ENCODE measurements around the gene ARPC5L.

DNA sequence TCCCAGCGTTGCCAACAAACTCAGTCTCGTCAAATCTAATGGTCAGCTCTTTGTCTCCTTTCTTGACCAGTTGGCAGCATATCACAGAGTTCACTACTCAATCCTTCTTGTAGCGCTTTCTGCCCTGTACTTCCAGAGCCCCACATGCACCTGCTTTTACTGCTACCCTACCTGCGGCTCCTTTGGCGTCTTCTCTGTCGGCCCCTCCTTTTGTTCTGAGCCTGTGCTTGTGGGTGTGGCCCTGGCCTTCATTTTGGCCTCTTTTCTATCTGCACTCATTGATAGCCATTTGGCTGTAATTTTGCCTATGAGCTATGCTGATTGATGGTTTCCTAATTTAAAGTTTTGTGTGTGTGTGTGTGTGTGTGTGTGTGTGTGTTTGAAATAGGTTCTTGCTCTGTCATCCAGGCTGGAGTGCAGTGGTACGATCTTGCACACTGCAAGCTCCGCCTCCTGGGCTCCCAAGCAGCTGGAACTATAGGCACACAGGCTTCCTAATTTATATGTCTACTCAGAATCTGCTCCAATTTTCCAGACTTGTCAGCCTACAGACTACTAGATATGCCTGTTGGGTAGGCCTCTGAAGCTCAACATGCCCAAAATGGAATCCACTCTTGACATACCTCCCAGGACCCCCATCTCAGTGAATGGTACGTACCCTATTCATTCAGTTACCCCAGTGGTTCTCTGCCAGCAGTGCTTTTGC lies 32.3 kb downstream of the ARPC5L start:
- no peak for TF ChIP-seq CTCF (IDR thresholded peaks at IDR 0.05; ENCODE audit: insufficient read depth, low read length)
- no peak for TF ChIP-seq GABPA (IDR thresholded peaks at IDR 0.05; ENCODE audit: low read depth)
- no peak for TF ChIP-seq REST (IDR thresholded peaks at IDR 0.05; ENCODE audit: insufficient replicate concordance, low read depth)
- TF ChIP-seq POLR2AphosphoS5 (IDR thresholded peaks at IDR 0.05; ENCODE audit: low read depth) = no peak
- no peak for TF ChIP-seq SPI1 (IDR thresholded peaks at IDR 0.05; ENCODE audit: borderline replicate concordance, low read depth)
